ENCODE measurements around the gene OLFML1.

OLFML1 gene

DNA sequence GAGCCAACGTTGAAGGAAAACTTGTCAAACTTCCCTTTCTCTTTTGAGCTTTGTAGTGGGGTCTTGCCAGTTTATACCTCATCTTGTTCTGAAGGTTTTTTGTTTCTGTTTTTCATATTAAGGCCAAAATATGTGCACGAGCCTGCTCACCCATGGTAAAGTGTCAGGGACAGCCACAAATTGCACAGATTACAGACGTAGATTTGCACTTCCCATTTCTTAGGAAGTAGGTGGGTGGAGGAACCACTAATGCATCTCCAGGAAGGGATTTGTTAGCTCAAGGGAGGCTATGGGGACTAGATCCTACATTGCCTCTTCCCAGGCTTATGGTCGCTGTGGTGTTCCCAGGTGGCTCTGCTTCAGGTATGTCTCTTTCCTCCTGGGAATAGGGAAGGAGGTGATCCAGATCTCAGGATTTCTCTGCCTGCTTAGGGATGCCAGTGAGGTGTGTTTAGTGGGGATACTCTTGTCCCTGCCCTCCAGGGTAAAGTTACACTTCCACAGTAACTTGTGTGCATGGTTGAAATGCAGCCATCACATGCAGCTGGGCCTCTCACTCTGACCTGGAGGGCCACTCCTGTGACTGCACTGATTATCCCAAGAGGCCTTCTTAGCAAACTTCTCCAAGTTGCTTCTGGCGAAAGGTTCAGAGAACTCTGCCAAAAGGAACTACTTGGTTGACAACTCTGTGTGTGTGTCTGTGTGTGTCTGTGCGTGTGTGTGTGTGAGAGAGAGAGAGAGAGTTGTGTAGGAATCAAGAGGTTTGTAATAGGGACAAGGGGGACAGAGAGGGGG is 38.3 kb downstream of the OLFML1 start:
- TF ChIP-seq, protein P1, sequence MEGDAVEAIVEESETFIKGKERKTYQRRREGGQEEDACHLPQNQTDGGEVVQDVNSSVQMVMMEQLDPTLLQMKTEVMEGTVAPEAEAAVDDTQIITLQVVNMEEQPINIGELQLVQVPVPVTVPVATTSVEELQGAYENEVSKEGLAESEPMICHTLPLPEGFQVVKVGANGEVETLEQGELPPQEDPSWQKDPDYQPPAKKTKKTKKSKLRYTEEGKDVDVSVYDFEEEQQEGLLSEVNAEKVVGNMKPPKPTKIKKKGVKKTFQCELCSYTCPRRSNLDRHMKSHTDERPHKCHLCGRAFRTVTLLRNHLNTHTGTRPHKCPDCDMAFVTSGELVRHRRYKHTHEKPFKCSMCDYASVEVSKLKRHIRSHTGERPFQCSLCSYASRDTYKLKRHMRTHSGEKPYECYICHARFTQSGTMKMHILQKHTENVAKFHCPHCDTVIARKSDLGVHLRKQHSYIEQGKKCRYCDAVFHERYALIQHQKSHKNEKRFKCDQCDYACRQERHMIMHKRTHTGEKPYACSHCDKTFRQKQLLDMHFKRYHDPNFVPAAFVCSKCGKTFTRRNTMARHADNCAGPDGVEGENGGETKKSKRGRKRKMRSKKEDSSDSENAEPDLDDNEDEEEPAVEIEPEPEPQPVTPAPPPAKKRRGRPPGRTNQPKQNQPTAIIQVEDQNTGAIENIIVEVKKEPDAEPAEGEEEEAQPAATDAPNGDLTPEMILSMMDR (conservative IDR thresholded peaks at IDR 0.05; ENCODE audit: low read depth) = no peak
- CTCF ChIA-PET = interaction anchor here (0.7 kb wide), 1 partner anchor 10 kb away, joined by 3 read pairs; the partner anchor contains the start of gene PPFIBP2
- POLR2A ChIA-PET (ENCODE audit: low non-redundant PET) = no interaction called here
- no peak for DNase-seq (ENCODE audit: low spot score)
- H3K27ac ChIP-seq = no peak overlapping the region

DNA sequence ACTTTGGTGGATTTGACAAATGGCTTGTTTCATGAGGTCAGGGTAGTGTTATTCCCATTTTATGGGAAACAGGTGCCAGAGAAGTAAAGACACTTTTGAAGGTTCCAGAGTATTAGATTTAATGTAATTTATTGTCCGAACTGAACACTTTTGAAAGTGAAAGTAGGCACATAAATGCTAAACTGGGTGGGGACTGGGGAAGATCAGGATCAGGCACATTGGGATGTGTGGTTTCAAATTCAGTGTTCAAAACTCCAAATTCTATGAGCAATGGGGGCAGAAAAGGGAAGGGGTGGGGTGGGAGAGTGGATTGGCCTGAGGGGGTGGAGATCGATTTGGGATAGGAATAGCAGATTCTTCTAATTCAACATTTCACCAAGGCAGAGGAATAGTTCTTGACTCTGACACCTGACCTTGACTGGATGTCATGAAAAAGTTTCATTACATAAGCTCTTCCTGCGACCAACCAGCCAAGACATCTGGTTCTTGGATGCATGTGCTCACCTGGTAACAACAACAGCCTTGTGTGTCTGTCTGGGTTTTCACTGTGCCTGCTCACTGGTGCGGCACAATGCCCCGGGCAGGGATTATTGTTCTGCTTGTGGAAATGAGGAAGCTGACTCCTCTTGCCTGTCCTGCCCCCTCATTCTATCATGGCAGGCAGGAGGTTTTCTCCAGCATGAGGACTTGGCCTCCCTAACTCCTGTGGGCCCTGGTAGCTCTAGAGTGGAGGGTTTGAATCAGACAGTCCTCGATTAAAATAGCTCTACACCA is 39.3 kb downstream of the OLFML1 start:
- POLR2A ChIA-PET (ENCODE audit: low non-redundant PET) = no interaction called here
- TF ChIP-seq, protein P1 (conservative IDR thresholded peaks at IDR 0.05; ENCODE audit: low read depth) = no peak
- CTCF ChIA-PET = interaction anchor here (1.0 to 1.5 kb wide), 2 partner anchors 11 to 47 kb away, joined by 7 read pairs; partner anchors contain the start of gene PPFIBP2
- no peak overlapping the region for H3K27ac ChIP-seq
- DNase-seq (ENCODE audit: low spot score) = no peak

DNA sequence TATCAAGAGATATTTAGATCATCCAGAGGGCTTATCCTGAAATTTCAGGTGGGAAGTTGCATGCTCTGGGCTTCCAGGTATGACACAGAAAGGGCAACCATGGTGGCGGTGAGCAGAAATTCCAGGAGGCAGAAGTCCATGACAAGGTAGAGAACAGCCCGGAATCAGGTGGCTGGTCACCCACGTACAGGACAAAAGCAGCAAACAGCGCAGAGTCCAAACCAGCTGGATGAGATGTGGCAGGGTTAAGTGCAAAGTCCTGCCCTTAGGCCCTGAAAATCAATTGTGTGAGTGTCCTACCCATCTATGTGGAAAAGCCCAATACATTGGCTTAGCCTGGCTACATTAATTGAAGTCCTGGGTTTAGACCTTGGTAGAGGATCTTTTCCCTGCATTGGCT is 40.1 kb downstream of the OLFML1 start:
- TF ChIP-seq, protein P1 (conservative IDR thresholded peaks at IDR 0.05; ENCODE audit: low read depth) = no peak
- no peak overlapping the region for H3K27ac ChIP-seq
- CTCF ChIA-PET = interaction anchor here (1.0 to 1.5 kb wide), 2 partner anchors 12 to 46 kb away, joined by 7 read pairs; partner anchors contain the start of gene PPFIBP2
- POLR2A ChIA-PET (ENCODE audit: low non-redundant PET) = no interaction called here
- no peak for DNase-seq (ENCODE audit: low spot score)

DNA sequence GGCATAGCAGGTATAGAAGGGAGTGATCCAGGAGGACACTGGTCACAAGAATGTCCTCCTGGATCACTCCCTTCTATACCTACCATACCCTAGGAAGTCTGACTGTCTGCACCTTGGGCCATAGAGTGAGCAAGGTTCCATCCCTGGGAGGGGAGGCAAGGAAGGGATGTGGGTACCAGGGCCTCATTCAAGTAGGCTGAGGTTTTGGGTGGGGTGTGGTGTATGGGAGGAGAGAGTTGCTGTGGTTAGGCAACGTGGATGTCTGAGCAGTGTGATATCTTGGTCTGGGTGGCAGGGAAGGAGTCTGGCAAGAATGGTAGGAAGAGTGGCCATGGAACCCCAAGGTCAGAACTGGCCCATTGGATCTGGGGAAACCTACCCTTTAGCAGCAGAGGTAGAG is 41.7 kb downstream of the OLFML1 start:
- CTCF ChIA-PET = no interaction called here
- TF ChIP-seq, protein P1 (conservative IDR thresholded peaks at IDR 0.05; ENCODE audit: low read depth) = no peak
- no peak for DNase-seq (ENCODE audit: low spot score)
- no peak overlapping the region for H3K27ac ChIP-seq
- POLR2A ChIA-PET (ENCODE audit: low non-redundant PET) = no interaction called here

DNA sequence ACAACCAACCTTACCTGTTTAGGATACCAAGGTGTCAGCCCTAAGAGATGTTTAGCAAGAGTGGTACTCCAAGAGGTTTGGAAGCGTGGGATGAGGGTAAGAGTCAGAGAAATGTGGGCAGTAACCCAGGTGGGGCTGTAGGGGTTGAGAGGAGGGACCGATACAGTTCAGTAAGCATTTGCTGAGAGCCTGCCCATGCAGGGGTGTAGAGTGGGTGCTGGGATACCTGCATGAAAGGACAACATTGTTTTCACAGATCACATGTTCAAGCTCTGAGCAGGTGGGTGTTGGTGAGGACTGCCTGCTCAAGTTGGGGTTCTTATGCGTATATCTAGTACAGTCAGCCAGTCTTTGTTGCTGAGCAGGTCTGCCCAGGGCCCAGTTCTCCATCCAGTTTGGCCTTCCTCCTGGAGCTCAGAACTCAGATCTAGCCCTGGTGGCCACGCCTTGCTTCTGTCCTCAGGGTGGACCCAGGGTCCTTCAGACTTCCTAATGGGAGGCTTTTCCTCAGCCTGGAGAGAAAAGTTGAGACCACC is 43.3 kb downstream of the OLFML1 start:
- DNase-seq (ENCODE audit: low spot score) = no peak
- no peak overlapping the region for H3K27ac ChIP-seq
- TF ChIP-seq, protein P1 (conservative IDR thresholded peaks at IDR 0.05; ENCODE audit: low read depth) = no peak
- CTCF ChIA-PET = no interaction called here
- POLR2A ChIA-PET (ENCODE audit: low non-redundant PET) = no interaction called here

DNA sequence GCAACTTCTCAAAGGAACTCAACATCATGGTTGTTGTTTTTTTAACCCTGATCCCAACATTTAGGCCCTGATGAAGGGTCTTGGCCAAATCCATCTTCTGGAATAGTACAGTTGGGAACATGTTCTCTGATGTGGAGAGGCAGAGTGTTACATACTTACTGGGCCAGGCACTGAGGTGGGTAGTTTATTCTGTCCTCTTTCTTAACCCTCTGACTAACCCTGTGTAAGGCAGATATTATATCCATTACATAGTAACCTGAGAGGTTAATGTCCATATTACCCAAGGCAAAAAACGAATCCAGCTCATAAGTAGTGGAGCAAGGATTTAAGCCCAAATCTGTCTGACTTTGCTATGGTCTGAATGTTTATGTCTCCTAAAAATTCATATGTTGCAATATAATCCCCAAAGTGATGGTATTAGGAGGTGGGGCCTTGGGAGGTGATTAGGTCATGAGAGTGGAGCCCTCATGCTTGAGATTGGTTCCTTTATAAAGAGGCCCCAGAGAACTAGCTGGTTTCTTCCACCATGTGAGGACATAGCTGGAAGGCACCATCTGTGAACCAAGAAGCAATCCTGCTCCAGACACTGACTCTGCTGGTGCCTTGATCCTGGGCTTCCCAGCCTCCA is 44.8 kb downstream of the OLFML1 start:
- no peak for DNase-seq (ENCODE audit: low spot score)
- ChIA-PET CTCF (no interaction called here), POLR2A (ENCODE audit: low non-redundant PET) (no interaction called here)
- no peak overlapping the region for H3K27ac ChIP-seq
- TF ChIP-seq, protein P1 (conservative IDR thresholded peaks at IDR 0.05; ENCODE audit: low read depth) = no peak

Data from RWPE1 (cell line).